ENCODE data around the gene PTOV1. TPM values are rescaled to one million over a fixed set of nuclear protein-coding genes. Genes with fewer than 3 reads are reported as not detected.

PTOV1 gene
- total and polyA plus RNA-seq, 2 donors (not counting 1 experiment from before 2014, with no cell fraction given), result 144 to 230 TPM

- ChIA-PET POLR2A (interaction anchor here (1.0 to 4.8 kb wide), 7 partner anchors 10 to 85 kb away, joined by 3 to 40 read pairs (median 7); partner anchors contain the start of genes AKT1S1, AP2A1, FUZ and PNKP), CTCF (interaction anchor here (0.8 to 1.3 kb wide), 3 partner anchors 11 to 44 kb away, joined by 3 to 4 read pairs (median 3); no protein-coding TSS in a partner anchor)
- ATAC-seq (ENCODE audit: low read depth) (peak; percentile 6), DNase-seq (peak; percentile 51)
- intact Hi-C loops (cut with micrococcal nuclease), result loop anchor here (1.0 kb wide), 1 partner anchor 25 kb away; no protein-coding TSS in a partner anchor
- Histone ChIP-seq H3K4me1 (ENCODE audit: control insufficient read depth in 2 of 2, insufficient read depth in 2 of 2, low read length in 2 of 2) (peaks cover 29 to 45% of the 10 kb centered on the region in 2 donors), H4K20me1 (ENCODE audit: control insufficient read depth, insufficient read depth, low read length, poor library complexity, severe bottlenecking) (peaks cover 50% of the 10 kb centered on the region), H3K27ac (ENCODE audit: low read length in 2 of 2) (peak overlapping the region in 1 of 2 donors; percentile 20), H3K36me3 (replicated peaks in 1 of 2; ENCODE audit: control extremely low read depth in 1 of 2, control insufficient read depth in 1 of 2, extremely low read depth in 1 of 2, insufficient read depth in 2 of 2, low read length in 1 of 2) (peaks cover 0 to 14% of the 10 kb centered on the region in 2 experiments), H3K27me3 (replicated peaks in 1 of 4; ENCODE audit: control extremely low read depth in 1 of 4, control insufficient read depth in 3 of 4, insufficient read depth in 4 of 4, low read length in 3 of 4) (no peaks in the 10 kb centered on the region), H3K4me2 (replicated peaks; ENCODE audit: low read depth, low read length, poor library complexity, severe bottlenecking) (peak overlapping the region; percentile 83), H2AFZ (ENCODE audit: insufficient read depth, low read depth, low read length, poor library complexity, severe bottlenecking) (peak overlapping the region; percentile 85), H3K4me3 (ENCODE audit: control extremely low read depth in 1 of 5, extremely low read depth in 1 of 5, insufficient read depth in 1 of 5, low read depth in 2 of 5, low read length in 4 of 5) (peak overlapping the region in 4 of 5 experiments; percentile 80 to 95 (median 92)), H3K9me3 (ENCODE audit: control extremely low read depth in 1 of 3, control insufficient read depth in 2 of 3, insufficient read depth in 1 of 3, low read length in 2 of 3) (peaks cover 0 to 6% (median 0%) of the 10 kb centered on the region in 3 donors), H3K9ac (ENCODE audit: low read length) (peak overlapping the region; percentile 96), H3K79me2 (ENCODE audit: control insufficient read depth, insufficient read depth, low read length) (peaks cover 35% of the 10 kb centered on the region)
- WGBS (ENCODE audit: insufficient coverage), result 5% methylated on average over 56 of the region's 78 CpGs
- H3K27ac Mint-ChIP-seq, result peak overlapping the region; percentile 78
- no peaks in the 10 kb centered on the region for H3K27me3 Mint-ChIP-seq
- peak; percentile 17 for TF ChIP-seq CTCF (IDR thresholded peaks at IDR 0.05)
- no peak for TF ChIP-seq EZH2 (IDR thresholded peaks at IDR 0.05; ENCODE audit: borderline replicate concordance, insufficient read depth, low read depth, low read length, poor library complexity, severe bottlenecking)
- H3K4me3 Mint-ChIP-seq, result peak overlapping the region; percentile 85
- no peaks in the 10 kb centered on the region for H3K9me3 Mint-ChIP-seq (ENCODE audit: insufficient read depth)
- peaks cover 44% of the 10 kb centered on the region for H3K4me1 Mint-ChIP-seq
Measured at GRCh38 chr19:49851456-49852259, 699 bp downstream of the PTOV1 start.
